ENCODE data around the gene LIPH.
"Not testable (repeated sequence)": the region's sequence is repeated elsewhere in the genome, so short reads cannot be mapped to it uniquely, and the experiment has no call there.

LIPH gene

GRCh38 chr3:185484296-185484695, 68.1 kb downstream of the LIPH start:
- DNase-seq, result no peak

- DNase-seq, result no peak
Observed at GRCh38 chr3:185479373-185479945, 72.9 kb downstream of the LIPH start.

- no peak for DNase-seq
Observed at GRCh38 chr3:185477316-185477715, 75.1 kb downstream of the LIPH start.

GRCh38 chr3:185474922-185475321, 77.5 kb downstream of the LIPH start:
- DNase-seq, result not testable (repeated sequence)

GRCh38 chr3:185473290-185473815, 79.0 kb downstream of the LIPH start:
- DNase-seq, result no peak

- DNase-seq, result no peak
Observed at GRCh38 chr3:185470323-185470722, 82.1 kb downstream of the LIPH start.

- no peak for DNase-seq
Observed at GRCh38 chr3:185469542-185469941, 82.8 kb downstream of the LIPH start.

GRCh38 chr3:185466123-185466522, 86.3 kb downstream of the LIPH start:
- not testable (repeated sequence) for DNase-seq

GRCh38 chr3:185465471-185465870, 86.9 kb downstream of the LIPH start:
- DNase-seq, result no peak

- no peak for DNase-seq
Observed at GRCh38 chr3:185460719-185461350, 91.6 kb downstream of the LIPH start.

GRCh38 chr3:185460309-185460708, 92.1 kb downstream of the LIPH start:
- DNase-seq, result no peak

- DNase-seq, result no peak
Observed at GRCh38 chr3:185457376-185457775, 95.0 kb downstream of the LIPH start.

Measured in stimulated activated CD4-positive, alpha-beta T cell treated with anti-CD3 and anti-CD28 coated beads, Interleukin-4, amount 100 ng/mL, for 24 hours (primary cell).